GM12891 (cell line): ENCODE measurements around the gene SEPTIN7.

Source experiments
- POLR2A ChIP-seq: IDR thresholded peaks from 2 replicates; pipeline ENCODE4 v1.6.1; 2011; ENCODE audit warnings: low read depth, low read length, control low read depth
- TAF1 ChIP-seq: IDR thresholded peaks from 2 replicates; pipeline ENCODE4 v1.6.1; 2011; ENCODE audit warnings: low read depth, low read length, control low read depth

- TF ChIP-seq POLR2A: no peak
- TF ChIP-seq TAF1: no peak
Measured at GRCh38 chr7:35760143-35760745, 40.6 kb upstream of the SEPTIN7 start.
